Right forelimb (tissue), 1 donor: Measurements from ENCODE around the gene FABP1.

Source experiments
- DNase-seq: peaks from one replicate; pipeline ENCODE4 v3.0.0-alpha.2; 2018

FABP1 gene

DNA sequence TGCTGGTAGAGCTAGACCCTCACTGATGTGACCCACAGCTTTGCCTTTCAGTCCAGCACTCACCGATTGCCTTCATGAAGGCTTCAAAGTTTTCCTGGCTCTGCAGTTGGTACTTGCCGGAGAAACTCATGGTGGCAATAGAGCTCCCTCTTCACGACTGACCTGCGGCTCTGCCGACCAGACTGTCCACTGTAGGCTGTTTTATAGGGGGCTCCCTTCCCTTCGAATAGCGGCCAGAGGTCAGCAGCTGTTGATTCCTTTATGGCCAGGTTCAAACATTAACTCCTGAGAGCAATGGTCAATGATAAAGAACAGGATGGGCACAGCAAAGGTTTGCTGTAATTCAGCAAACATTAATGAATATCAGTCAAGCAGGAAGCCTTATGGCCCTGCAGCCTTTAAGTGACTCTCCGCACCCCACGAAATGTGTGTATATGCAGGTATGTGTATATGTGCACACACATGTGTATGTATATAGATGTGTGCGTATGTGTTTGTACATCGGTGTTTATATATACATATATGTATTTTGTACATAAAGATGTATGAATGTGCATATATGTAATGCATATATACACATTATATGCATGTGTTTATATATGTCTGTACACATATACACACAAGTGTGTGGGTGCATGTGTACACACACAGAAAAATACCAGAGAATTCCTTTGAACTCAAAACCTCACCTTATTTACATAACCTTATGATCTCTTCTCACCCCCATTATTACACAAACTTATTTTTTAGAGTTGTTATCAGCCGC, at the start of gene FABP1:
TSS of gene FABP1 (minus strand) at position 175 of the 766 bp plus-strand sequence. CDS start at position 130, 45 bp downstream.
- DNase-seq: no peak

DNA sequence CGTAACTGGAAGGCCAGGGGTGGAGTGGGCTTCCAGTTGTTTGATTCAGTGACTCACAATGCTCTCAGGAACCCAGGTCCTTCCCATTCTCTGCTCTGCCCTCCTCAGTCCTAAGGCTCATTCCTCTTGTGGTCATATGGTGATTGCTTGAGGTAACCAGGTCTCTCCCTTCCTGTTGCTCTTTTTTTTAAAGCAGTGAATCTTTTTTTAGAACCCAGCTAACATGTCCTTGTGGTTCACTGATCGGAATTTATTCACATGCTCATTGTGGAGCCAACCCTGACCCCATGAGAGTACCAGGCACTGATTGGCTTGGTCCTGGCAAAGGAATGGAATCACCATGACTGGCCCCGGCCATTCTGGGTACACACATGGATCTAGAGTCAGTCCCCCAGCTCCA, 49.7 kb upstream of the FABP1 start:
- no peak for DNase-seq

DNA sequence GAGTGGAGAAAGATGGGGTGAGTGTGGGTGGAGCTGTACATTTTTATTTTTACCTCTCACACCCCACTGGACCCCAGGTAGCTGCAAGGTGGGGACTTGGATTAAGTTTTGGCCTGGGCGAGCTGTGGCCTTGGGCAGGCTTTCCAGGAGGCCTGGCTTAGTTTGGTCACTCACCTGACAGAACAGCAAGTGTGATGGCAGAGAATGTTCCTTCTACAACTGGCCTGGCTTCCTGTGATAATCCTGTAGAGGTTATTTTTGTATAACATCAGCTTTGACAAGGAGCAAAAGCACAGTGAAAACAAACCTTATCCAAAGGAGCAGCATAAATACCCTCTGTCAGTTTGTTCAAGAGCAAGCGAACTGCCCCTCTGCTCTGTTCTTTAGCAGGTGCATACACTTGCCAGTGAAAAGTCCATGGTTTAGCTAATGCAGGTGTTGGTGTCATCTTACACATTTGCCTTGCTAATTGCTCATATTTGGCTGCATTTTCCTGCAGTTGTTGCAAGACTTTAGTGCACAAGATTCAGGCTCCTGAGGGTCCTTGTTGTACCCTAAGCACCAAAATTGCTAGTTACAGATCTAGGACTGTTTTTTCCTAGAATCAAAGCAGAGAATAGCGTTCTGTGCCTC, 48.6 kb upstream of the FABP1 start:
- no peak for DNase-seq

DNA sequence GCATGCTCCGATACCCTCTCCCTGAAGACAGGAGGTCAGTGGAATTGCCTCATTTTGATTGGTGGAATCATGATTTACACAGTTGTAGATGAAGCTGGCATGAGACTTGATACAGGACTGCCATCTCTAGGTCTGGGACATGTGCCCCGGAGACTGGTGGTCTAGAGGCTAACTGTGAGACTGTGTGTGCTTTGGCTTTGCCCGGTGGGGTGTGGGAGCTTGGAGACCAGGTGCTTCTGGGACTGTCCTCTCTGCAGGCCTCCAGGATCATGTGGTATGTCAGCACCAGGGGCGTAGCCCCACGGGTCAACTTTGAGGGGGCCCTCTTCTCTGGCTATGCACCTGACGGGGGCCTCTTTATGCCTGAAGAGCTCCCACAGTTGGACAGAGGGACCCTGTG, 45.0 kb upstream of the FABP1 start:
- DNase-seq: no peak

DNA sequence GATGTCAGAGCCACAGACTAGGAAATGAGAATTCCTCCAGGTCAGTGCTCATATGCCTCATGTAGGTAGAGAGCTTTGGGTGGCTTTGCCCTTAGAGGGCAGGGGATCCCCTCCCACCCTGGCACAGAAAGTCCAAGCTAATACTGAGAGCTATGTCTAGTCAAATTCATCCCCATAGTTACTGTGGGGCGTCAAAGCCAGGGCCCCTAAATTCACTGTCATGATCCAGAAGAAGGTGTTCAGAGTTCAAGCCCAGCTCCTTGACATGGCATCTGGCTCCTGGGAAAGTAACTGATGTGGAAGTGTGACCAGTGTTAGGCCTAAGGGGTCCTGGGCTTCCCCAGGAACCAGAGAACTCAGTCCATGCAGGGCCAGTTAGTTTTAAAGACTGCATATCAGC, 44.1 kb upstream of the FABP1 start:
- no peak for DNase-seq

DNA sequence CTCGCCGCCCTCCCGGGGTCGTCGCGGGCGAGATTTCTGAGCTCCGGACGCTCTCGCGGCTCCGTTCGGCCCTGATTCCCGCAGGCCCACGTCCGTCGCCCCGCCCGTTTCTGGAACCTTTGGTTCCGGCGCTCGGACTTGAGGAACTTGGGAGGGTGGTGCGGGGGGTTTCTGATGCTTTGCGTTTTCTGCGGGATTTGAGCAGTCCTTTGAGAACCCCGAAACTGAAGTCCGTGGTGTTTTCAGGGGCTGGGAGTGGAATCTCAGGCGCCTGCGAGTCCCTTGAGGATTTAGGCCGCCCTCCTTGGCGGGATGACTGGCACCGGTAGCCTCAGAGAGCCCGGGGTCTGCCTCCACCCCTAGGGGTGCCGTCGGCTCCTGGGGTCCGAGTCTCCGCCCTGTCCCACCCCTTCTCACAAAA, 42.6 kb upstream of the FABP1 start:
- peak; percentile 75 for DNase-seq

DNA sequence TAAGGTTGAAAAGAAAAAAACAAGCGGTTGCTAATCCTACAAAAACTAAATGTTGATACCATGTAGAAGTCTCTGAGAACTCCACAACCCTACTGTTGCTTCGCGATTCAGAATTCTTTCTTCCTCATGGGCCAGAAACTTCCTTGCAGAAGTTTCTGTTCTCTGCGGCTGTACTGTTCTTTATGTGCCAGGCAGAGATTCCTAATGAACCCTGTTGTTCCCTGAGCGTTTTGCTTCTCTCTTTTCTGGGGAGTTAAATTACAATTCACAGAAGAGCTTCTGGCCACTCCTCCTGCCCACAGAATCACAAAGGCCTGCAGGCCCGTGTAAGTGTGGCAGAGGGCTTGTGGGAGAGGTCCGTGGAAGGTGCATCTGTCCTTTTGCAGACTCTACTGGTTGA, 40.5 kb upstream of the FABP1 start:
- DNase-seq: no peak

DNA sequence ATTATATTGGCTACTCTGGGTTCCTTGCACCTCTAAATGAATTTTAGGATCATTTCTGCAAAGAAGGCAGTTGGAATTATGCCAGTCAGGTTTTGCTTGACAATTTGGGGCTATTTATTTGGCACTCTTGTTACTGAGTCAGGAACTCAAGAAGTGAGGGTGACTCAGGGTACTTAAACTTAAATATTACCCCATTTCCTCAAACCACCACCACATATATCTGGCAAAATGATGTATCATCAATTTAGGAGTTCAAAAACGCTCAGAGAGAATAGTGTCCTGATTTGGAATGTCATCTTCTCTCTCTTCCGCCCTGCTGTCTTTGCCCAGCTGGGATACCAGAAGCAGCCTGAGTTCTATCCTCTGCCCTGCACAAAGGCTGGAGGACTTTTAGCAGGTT, 39.9 kb upstream of the FABP1 start:
- DNase-seq: no peak

DNA sequence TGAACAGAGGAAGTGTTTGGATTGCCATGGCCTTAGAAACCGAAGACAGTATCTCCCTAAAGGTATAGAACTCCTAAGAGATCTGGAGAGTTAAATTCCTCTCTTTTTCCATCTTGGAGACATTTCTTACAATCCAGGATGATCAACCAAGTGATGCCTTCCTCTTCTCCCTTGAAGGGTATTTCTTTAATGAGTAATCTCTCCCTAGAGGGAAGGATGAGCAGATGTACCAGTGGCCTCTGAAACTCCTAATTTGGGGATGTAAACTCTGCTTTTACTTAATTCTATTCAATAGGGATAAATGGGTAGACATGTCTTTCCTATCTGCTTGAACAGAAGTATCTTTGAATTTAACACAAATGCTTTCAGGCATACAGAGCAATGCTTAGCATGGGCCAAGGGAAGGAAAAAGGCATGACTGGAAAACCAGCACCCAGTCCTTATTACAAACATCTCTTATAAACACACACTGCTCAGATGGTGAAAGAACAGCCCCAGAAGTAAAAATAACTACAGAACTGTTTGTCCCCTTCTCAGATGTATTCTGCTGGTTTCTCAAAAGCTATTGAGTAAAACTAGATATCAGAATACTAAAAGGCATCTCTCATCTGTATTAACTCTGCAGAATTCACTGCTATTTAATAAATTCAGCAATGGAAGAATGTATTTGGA, 37.6 kb upstream of the FABP1 start:
- no peak for DNase-seq

DNA sequence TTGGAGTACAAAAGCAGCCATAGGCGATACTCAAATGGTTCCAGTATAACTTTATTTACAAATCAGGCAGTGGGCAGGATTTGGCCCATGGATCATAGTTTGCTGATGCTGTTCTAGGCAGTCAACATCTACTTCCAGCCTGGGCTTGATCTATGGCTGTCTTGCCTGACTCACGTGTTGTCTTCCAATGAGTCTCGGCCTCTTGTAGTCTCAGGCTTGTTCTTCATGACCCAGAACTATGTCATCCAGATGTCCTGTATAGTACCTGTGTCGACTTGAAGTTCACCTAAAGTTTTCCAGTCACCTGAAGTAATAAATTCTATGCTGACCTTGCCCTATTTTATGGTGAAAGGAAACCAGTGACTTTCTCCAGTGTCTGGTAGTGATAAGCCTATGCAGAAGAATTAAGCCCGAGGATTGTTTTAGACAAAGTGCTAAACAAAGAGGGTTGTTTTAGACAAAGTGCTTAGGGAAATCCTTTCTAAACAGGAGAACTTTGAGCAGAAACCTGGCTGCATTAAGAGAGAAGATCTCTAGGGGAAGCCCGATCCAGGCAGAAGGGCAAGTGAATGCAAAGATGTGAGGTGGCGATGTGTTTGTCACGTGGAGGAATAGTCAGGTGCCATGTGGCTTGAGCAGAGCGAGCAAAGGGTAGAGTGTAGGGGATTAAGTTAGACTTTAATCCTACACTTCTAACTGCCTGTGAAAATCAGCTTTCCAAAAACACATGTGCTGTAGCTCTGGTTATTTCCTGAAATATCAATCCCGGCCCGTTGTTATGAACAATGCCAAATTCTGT, 33.8 kb upstream of the FABP1 start:
- no peak for DNase-seq

DNA sequence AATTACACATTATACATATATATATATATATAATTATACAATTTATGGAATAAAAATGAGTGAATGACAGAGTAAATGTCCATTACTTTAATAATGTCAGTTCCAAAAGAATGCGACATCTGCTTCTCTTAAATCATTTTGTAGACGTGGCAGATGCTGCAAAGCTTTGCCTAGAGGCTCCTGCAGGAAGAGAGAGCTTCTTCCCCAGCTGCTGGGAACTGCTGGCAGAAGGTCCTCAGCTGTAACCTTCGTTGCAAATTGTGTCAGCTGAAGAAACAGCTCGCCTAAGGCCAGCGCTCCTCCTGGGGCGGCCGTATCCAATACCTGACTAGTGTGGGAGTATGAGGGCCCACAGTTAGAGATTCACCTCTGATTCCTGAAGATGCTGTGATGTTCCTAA, 32.7 kb upstream of the FABP1 start:
- DNase-seq: no peak

DNA sequence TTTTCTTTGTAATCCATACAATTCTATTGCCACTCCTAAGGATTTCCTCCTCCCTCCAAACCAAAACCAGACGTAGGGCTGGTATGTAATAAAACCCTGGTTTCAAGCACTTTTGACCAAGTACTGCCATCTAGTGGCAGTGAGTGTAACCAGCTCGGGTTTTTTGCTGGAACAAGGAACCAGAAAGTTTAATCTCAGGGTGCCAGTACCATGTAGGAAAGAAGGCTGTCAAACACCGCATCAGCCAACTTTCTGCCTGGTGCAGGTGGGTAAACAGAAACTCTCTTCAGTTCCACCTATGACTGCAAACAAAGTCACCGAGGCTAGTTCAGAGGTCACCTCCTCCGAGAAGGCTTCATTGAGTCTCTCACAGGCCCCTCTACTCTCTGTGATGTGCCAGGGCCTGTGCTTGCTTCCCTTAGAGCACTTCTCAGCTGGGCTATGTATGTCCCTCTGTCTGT, 32.1 kb upstream of the FABP1 start:
- no peak for DNase-seq

DNA sequence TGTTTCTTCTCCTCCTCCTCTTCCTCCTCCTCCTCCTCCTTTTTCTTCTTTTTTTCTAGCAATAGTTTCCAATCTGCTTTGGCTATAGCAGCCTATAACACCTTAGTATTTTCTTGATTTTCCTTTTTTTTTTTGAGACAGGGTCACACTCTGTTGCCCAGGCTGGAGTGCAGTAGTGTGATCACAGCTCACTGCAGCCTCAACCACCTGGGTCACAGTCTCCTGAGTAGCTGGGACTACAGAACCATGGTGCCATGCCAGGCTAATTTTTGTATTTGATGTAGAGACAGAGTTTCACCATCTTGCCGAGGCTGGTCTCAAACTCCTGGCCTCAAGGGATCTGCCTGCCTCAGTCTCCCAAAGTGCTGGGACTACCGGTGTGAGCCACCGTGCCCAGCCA, 31.6 kb upstream of the FABP1 start:
- no peak for DNase-seq

DNA sequence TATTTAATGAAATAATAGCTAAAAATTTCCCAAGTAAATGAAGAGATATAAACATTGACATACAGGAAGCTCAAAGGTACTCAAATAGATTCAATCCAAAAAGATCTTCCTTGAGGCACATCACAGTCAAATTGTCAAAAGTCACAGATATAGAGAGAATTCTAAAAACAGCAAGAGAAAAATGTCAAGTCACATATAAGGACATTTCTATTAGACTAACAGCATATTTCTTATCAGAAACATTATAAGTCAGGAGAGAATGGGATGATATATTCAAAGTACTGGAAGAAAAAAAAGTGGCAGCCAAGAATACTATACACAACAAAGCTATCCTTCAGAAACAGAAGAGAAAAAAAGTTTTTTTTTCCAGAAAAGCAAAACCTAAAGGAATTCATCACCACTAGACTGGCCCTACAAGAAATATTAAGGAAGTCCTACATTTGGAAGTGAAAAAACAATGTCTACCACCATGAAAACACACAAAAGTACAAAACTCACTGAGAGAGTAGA, 21.1 kb upstream of the FABP1 start:
- no peak for DNase-seq

DNA sequence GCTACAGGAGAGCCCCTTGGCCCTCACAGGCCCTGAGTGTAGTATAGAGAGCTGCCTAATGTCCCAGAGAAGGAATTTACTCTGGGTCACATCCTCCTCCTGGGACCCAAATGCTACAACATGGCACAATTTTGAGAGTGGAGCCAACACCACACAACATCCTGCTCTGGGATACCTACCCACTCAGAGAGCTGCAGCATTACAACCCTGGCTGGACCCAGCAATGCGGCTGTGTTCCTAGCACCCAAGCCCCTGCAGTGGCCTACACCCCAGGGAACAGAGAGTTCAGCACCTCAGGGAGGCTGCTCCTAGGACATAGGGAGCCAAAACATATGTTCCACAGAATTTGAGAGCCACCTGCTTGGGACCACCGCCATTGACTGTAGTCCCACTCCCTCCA, 19.3 kb upstream of the FABP1 start:
- DNase-seq: no peak

DNA sequence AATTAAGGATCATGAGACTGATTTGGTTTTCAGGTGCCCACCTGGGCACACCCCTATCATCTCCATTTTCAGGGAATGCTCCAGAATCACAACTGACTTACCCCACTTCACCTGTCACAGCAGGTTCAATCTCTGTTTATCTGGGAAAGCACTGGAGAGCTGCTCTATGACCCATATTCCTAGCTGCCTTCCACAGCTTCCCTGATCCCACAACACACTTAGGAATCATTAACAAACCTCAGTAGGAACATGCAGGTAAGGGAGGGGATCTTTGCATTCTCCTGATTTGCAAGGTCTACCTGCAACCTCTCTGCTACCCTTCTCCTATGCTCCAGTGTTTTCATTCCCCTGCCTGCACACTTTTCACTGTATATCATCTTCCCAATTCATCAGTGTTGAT, 18.7 kb upstream of the FABP1 start:
- DNase-seq: no peak

DNA sequence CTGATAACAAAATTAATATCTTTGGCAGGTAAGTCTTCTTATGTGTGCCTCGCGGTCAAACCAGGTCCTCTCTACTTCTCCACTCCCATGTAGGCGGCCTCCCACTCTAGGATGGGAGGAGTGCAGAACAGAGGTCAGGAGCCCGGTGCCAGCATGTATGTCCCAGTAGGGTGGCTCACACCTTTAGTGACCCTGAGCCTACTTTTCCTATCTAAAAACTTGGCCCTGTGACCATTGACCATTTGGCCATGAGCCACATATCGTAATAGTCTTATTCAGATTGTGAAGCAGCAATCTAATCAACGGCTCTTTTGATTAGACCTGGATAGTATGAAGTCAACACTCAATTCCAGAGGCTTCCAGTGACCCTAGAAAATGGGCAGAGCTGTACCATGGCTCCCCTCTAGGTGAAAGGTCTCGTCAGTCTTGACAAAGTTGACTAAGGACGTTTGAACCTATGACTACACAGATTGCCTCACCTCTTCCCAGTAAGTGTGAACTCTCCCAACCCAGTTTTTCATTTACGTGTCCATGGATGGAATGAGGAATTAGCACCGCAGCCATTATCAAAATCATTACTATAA, 17.1 kb upstream of the FABP1 start:
- no peak for DNase-seq

DNA sequence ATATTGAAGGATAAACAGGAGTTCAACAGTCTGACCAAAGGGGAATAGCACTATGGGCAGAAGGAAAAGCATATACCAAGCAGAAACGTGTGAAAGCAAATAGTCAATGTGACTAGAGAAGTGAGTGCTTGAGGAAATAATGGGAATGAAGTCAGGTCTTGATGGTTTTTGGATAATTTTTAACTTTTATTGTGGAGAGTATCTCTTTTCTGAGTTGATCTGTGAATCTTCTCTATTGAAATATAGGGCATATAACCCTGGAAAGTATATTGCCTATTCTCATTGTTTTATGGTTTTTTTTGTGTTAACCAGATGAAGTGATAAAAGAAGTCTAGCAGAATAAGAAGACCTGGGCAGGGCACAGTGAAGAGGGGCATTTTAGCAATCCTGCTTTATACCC, 16.4 kb upstream of the FABP1 start:
- no peak for DNase-seq

DNA sequence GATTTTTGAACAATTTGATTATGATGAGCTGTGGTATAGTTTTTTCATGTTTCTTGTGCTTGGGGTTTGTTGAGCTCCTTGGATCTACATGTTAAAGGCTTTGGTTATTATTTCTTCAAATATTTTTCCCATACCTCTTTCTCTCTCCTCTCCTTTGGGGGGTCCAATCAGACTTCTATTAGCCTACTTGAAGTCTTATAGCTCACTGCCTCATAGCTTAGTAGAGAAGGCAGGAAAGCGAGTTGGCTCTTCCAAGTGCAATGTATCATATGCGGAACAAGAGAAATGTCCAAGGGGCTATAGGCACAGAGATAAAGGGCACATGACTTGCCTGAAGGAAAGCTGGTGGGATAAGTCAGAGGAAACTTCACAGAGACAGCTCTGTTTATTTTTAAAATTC, 14.1 kb upstream of the FABP1 start:
- DNase-seq: no peak

DNA sequence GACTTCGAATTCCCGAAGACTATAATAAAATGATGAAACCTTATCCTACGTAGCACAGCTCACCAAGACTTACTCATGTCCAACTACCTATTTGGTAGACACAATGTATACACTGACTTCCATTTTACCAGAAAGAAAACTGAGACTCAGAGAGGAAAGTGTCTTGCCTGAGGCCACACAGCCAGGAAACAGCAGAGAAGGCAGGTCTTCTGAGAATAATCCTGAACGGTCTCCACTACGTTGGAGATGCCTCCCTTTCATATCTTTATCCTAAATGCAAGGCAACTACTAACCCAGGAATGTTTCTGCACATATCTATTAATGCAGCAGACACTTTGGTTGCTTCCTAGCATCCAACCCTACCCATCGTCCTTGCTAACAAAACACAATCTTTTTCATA, 11.9 kb upstream of the FABP1 start:
- no peak for DNase-seq

DNA sequence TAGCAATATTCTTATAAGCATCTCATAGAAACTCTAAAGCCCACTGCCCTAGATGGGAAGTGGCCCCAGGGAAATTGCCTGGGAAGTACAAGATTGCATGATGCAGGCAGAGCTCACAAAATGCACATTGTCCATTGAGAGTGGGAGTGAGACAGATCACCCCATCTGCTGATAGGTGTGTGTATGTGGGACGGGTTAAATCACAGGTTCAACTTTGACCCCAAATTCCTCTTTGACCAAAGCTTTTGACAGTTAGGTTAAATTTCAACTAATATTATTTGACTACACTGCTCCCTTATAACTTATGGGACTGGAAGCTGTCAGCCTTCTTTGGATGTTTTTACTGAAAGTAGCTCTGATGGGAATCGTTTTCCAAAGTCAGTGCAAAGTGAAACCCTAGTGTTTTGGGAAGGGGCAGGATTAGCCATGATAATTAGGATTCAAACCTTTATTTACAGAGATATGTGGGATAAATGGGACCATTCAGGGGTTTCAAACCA, 11.4 kb upstream of the FABP1 start:
- DNase-seq: no peak

DNA sequence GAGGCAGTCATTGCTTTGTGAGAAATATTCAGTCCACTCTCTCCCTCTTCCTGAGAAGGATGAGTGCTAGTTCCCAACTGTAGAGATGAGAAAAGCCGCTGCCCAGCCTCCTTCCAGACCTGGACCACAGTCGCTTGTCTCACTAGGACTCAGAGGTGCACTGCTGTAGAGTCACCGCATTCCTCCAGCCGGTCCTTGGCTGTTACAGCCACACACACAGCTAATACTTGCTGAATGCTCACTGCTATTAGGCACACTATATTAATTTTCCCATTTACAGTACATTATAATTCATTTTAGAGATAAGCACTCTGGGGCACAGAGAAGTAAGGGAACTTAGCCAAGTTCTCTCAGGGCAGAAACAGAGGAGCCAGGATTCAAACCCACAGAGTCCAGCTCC, 10.0 kb upstream of the FABP1 start:
- no peak for DNase-seq

DNA sequence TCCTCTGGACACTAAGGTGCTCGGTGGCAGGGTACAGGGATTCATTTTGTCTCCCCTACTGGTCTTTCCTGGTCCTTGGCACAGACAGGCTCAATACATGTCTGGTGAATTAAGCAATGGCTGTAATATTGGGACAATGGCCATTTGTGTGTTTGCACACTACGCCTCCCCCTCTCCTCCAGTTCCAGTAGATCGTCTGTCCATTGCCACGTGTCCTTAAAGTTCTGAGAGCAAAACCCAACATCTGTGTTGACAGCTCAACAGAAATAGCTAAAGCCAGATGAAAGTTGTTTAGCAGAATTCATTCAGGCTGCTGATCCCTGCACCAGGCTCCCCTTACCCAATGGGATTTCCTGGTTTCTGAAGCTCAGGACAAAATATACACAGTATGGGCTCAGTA, 9.0 kb upstream of the FABP1 start:
- DNase-seq: no peak
